ENCODE data around the gene EBI3.
A peak's percentile ranks its signal among the peaks of the same experiment; 100 is the strongest.
"Not testable (repeated sequence)": the region's sequence is repeated elsewhere in the genome, so short reads cannot be mapped to it uniquely, and the experiment has no call there.

EBI3 gene

DNA sequence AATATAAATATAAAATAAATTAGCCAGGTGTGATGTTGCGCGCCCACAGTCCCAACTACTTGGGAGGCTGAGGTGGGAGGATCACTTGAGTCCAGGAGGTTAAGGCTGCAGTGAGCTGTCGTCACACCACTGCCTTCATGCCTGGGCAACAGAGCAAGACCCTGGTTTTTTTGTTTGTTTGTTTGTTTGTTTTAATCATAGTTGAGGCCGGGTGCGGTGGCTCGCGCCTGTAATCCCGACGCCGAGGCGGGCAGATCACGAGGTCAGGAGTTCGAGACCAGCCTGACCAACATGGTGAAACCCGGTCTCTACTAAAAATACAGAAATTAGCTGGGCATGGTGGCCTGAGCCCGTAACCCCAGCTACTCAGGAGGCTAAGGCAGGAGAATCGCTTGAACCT, 8.2 kb downstream of the EBI3 start:
- not testable (repeated sequence) for DNase-seq

DNA sequence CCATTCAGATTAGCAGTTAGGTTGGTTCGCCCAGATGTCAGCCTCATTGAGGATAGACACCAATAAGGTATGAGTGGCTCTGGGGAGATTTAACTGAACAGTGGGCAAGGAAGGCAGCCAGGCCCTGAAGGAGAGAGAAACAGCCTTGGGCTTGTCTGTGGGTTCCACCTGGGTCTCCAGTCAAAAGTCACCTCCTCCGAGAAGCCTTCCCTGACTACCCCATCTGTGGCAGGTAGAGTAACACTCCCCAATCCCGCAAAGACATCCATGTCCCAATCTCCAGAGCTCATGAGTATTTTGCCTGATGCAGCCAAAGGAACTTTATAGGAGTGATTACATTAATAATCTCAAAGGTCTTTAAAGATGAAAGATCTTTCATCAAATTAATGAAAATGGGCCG, 9.5 kb downstream of the EBI3 start:
- DNase-seq: no peak

DNA sequence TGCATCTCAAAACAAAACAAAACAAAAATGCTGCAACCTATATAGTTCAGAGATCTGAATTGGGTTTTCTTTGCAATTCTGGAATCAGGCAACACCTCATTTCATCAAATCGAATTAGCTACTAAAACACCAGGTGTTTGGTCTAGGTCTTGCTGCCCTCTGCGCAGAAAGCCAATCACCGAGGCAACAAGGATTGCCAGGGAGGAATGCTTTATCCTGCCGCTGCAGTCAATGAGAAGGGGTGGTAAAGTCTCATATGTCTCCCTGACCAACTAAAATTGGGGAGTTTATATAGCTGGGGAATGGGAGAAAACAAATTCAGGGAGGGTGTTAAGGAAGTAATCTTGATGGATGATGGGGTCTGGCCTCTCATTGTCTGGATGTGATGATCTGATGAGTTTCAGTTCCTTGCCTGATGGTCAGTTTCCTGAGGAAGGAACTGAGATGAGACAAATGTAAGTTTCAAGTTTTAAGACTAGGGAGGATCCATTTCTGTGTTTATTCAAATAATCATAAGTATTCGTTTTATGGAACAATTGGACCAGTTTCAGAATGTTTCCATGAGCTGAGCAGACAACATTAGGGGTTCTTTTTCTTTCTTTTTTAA, 12.6 kb downstream of the EBI3 start:
- DNase-seq: no peak

DNA sequence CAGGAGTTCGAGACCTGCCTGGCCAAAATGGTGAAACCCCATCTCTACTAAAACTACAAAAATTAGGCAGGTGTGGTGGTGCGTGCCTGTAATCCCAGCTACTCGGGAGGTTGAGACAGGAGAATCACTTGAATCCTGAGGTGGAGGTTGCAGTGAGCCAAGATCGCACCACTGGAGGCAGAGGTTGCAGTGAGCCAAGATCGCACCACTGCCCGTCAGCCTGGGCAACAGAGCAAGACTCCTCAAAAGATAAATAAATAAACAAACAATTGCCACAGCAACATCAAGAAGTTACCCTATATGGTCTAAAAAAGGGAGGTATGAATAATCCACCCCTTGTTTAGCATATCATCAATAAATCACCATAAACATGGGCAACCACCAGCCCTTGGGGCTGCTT, 16.6 kb downstream of the EBI3 start:
- DNase-seq: not testable (repeated sequence)

DNA sequence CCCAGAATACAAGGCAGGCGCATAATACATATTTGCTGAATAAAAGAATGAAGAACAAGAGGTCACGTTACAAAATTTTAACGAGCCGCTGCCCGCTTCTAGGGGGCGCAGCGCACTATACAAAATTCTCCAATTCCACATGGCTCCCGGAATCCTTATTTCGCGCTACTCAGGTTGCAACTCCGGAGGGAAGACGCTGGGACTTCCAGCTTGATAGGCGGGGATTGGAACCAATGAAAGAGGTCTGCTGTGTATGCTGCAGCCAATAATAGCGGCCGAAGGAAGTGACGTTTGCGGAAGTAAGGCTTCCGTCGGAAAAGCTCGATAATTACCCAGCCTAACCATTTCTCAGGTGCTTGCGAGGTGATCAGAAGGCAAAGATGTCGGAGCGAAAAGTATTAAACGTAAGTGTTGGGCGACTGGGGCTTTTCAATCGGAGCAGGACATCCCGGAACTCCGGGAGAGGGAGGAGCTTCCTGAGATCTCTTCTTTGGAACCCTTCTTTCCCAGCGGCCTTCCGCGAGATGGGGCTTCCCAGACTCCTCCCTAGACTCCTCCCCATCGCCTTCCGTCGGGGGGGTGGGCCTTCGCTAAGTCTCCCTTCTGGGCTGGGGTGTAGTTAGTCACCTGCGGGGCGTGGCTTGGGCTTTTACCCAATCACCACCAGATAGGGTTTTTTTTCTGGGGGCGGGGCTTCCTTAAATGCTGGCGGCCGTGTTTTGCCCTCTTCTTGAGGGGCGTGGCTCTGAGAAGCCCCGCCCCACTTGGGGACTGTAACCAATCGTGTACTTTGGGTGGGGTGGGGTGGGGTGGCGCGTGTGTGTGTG, 17.7 kb downstream of the EBI3 start, which contains the start of gene YJU2:
YJU2 (plus strand) TSS at position 314 of the 827 bp plus-strand sequence; CDS start at position 381, 67 bp downstream.
- peak; percentile 100 for DNase-seq

DNA sequence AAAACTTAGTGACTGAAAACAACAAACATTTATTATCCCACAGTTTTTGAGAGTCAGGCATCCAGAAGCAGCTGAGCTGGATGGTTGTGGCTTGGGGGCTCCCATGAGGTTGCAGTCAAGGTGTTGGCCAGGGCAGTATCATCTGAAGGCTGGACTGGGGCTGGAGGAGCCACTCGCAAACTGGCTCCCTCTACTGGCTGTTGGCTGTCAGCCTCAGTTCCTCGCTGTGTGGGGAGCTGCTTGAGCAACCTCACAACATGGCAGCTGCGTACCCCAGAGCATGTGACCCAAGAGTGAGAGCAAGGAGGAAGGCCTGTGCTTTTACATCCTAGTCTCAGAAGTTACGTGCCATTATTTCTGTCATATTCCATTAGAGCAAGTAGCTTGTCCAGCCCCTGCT, 27.2 kb downstream of the EBI3 start:
- no peak for DNase-seq

DNA sequence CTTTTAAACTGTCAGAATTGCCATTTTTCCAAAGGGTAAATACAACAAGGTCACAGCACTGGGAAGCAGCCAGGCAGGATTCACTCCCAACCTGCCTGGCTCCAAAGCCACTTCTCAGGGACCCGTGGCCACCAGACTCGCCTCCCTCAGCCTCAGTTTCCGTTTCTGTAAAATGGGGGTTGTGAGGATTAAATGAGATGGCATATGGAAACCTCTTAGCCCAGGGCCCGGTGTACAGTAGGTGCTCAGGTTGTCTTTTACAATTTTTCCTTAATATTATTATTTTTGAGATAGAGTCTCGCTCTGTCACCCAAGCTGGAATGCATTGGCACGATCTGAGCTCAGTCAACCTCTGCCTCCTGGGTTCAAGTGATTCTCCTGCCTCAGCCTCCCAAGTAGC, 27.7 kb downstream of the EBI3 start:
- DNase-seq: no peak

DNA sequence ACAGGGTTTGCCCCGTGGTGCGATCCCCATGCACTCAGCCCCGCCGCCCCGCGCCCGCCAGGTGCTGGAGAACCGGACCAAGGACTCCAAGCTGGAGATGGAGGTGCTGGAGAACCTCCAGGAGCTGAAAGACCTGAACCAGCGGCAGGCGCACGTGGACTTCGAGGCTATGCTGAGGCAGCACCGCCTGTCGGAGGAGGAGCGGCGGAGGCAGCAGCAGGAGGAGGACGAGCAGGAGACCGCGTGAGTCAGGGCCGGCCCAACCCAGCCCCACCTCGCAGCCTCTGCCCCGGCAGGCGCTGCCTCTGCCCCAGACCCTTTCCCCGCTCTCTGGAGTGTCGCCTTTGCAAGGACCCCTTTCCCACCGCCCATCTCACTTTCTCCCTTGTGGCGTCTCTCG, 28.9 kb downstream of the EBI3 start:
- no peak for DNase-seq

DNA sequence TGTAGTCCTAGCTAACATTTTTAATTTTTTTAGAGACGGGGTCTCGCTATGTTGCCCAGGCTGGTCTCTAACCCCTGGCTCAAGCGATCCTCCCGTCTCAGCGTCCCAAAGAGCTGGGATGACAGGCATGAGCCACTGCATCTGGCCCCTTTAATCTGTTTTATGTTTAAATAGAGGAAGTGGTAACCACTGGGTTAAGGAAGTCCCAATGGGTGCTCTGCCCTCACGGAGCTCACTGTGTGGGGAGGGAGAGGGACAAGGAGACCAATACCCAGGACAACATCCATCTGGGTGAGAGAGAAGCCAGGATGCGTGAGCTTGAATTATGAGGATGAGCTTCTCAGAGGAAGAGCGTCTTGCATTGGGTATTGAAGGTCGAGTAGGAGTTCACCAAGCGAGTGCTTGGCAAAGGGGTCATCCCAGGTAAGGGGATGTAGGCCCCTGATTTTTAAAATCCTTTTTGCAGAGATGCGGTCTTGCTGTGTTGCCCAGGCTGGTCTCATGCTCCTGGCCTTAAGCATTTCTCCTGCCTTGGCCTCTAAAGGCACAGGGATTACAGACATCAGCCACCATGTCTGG, 31.4 kb downstream of the EBI3 start:
- DNase-seq: no peak

DNA sequence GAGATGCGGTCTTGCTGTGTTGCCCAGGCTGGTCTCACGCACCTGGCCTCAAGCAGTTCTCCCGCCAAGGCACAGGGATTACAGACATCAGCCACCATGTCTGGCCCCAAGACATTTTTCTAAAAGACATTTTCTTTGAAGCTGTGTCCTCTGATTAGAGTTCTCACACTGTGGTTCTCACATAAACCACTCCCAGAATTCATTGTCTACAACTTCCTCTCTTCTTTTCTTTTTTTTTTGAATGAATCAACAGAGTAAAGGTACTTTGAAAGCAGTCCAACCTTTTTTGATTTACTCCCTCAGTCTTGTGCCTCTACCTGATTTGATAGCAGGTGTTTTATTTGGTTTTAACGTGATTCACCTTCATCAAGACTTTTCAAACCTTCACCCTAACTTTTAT, 35.5 kb downstream of the EBI3 start:
- DNase-seq: no peak

DNA sequence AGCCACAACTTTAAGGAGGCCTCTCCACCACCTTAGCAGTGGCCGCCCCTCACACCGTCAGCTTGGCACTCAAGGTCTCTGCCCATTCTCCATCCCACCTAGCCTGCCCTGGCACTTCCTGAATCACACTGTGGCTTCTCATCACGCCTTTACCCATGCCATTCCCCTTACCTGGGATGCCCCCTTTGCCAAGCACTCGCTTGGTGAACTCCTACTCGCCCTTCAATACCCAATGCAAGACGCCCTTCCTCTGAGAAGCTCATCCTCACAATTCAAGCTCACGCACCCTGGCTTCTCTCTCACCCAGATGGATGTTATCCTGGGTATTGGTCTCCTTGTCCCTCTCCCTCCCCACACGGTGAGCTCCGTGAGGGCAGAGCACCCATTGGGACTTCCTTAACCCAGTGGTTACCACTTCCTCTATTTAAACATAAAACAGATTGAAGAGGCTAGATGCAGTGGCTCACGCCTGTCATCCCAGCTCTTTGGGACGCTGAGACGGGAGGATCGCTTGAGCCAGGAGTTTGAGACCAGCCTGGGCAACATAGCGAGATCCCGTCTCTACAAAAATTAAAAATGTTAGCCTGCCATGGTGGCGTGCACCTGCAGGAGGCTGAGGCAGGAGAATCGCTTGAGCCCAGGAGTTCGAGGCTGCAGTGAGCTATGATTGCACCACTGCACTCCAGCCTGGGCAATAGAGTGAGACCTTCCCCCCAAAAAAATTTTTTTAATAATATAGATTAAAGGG, 37.1 kb downstream of the EBI3 start:
- DNase-seq: no peak

DNA sequence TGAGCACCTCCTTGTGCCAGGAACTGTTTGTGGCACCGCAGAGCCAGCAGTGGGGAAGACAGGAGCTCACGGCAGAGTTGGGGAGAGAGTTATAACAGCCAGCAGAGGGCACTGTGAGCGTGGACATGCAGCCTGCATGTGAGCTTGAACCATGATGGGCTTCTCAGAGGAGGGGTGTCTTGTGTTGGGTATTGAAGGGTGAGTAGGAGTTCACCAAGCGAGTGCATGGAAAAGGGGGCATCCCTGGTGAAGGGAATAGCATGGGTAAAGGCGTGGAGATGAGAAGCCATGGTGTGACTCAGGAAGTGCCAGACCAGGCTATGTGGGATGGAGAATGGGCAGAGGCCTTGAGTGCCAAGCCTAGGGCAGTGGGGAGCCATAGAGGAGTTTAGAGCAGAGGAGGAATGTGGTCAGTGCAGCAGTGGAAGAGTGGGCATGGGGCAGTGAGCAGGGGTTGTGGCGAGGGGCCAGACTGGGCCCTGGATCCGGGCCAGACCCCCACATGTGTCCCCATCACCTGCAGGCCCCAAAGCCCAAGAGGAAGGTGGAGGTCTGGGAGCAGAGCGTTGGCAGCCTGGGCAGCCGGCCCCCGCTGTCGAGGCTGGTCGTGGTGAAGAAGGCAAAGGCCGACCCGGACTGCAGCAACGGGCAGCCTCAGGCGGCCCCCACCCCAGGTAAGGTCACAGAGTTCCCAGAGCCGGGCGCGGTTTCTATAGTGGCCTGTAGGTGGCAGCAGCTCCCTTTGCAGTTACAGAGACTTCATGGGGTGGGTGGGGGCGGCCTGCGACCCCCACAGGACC, 38.0 kb downstream of the EBI3 start:
- peak; percentile 49 for DNase-seq

DNA sequence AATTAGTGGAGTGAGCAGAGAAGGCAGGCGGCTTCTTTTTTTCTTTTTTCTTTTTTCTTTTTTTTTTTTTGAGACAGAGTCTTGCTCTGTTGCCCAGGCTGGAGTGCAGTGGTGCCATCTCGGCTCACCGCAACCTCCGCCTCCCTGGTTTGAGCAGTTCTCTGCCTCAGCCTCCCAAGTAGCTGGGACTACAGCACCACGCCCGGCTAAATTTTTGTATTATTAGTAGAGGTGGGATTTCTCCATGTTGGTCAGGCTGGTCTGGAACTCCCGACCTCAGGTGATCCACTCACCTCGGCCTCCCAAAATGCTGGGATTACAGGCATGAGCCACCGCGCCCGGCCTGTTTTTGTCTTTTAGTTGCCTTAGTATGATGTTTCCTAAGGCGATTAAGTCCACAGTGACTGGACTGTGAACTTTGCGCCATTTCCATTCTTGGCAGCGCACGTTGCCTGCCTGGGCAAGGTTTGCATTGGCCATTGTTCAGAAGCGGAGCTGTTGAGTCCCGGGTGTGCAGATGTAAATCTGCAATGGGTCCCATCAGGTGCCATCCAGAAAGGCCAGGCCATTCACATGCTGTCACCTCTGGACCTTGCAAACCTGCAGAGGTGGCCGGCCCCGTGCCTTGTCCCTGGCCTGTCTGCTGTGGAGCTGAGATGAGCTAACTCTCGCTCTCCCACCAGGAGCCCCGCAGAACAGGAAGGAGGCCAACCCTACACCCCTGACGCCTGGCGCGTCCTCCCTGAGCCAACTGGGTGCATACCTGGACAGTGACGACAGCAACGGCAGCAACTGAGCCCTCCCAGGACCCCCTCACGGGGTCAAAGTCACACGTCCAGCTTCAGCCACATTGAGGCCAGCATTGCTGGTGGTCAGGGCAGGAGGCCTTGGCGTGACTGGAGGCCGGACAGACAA, 38.8 kb downstream of the EBI3 start:
- no peak for DNase-seq

DNA sequence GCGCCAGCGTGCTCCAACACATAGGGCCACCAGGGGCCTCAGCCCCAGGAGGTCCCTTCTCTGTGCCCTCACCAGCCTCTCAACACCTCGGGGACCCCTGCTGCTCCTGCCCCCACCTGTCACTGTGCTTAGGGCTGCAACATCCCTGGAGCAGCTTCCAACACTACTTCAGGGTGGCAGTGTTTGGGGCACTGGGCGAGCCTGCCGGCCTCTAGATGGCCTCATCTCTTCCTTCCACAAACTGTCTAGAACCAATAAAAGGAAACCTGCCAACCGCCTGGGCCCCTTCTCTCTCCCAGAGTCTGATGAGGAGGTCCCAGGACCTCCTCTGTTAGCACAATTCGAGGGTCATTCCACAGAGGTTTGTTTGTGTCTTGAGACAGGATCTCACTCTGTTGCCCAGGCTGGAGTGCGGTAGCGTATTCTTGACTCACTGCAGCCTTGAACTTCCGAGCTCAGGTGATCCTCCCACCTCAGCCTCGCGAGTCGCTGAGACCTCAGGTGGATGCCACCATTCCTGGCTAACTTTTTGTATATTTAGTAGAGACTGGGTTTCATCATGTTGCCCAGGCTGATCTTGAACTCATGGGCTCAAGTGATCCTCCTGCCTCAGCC, 39.6 kb downstream of the EBI3 start:
- DNase-seq: no peak

DNA sequence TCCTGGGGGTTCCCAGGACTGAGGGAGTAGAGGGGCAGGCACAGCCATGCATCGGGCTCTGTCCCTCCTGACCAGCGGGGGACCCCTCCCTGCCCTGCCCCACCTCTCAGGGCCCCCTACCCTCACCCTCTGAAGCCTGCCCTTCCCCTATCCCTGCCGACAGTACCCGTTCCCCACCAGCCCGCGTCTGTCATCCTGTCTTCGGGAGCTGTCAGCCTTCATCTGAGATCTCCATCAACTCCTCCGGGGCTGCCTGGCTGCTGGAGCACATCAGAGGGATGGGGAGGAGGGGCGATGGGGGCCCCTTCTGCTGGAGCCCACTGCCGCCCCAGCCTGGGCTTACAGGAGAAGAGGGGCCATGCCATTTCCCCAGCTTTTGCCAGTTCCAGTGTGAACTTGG, 43.6 kb downstream of the EBI3 start:
- DNase-seq: no peak

DNA sequence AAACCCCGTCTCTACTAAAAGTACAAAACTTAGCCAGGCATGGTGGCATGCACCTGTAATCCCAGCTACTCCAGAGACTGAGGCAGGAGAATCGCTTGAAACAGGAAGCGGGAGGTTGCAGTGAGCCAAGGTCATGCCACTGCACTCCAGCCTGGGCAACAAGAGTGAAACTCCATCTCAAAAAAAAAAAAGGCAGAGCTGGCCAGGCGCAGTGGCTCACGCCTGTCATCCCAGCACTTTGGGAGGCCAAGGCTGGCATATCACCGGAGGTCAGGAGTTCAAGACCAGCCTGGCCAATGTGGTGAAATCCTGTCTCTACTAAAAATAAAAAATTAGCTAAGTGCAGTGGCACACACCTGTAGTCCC, 45.0 kb downstream of the EBI3 start:
- not testable (repeated sequence) for DNase-seq

DNA sequence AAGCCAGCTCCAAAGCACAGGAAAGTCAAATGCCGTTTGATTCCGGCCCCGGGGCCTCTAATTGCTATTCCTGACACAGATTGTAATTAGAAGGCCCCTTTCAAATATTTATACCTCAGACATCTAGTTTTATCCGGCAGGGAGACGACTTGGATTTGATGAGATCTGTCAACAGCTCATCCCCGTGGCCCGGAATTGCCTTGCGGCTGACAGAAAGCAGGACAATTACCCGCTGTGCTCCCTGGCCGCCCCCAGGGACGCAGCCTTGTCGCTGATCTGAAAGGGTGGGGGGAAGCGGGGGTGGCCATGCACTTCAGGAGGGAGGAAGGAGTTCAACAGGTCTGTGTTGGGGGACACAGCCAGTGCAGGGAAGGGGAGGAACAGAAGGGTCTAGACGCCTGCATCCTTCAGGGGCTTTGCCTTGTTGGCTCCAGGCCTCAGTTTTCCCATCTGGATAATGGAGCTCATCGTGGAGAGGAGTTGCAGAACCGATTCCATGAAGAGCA, 47.9 kb downstream of the EBI3 start:
- DNase-seq: no peak

DNA sequence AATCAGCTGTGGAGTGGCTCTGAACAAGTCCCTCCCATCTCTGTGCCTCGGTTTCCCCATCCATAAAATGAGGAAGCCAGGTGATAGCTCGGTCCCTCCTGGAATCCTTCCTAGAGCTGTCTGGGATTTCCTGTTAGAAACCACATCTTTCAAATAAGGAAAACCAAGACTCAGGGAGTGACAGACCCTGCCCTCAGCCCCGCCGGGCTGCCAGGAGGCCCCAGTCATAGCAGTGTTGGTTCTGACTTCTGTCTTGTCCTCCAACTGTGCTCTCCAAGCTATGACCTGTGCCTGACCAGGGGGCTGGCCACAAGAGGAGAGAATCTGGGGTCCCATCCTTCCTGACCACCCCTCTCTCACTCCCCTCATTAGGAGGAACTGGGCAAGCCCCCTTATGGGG, 48.7 kb downstream of the EBI3 start:
- DNase-seq: no peak

DNA sequence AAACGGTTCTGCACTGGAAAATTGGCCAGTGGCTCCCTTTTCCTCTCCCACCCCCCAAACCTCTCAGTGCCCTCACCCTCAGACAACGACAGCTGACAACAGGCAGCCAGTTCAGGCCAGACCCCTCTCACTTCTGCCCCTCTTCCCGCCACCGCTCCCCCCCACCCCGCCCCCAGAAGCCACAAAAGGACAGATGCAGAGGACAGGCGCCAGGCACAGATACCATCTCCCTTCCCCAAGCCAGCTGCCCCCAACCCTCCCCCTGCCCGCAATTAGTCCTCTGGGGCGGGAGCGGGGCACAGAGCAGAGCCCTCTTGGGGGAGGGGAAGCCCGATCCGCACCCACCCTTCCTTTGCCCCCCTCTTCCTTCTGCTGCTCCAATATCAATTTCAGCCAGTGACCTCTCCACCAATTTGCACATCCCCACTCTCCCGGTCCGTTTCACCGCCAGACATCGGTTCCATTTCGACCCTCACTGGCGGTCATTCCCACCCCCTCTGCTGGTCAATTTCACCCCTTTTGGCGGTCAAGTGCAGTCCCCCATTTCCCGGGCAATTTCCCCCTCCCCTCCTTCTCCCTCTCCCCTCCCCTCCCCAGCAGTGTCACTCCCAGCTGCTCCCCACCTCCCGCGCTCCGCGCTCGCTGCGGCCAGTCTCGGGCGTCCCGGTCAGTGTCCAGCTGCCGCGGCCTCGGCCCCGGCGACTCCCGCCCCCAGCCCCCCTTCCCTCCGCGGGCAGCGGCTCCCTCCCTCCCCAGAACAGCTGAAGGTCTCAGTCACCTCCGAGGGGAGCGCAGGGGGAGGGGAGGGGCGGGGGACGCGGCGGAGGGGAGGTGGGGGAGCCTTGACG, 49.3 kb downstream of the EBI3 start, which contains the start of gene SHD:
SHD (plus strand) TSS at position 848 of the 848 bp plus-strand sequence. CDS start 798 bp downstream, outside the sequence.
- no peak for DNase-seq

DNA sequence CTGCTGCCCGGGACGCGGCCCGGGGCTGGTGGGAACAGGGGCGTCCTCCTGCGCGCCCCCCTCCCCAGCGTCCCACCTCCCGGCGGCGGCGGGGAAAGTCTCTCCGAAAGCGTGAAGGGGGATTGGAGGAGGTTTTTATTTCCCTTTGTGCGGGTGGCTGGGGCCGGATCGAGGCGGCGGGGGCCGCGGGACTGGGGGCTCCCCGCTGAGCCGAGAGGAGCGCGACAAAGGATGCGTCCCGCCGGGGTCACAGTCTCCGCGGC, 49.9 kb downstream of the EBI3 start:
- no peak for DNase-seq
